Heart left ventricle (tissue), 13 donors: ENCODE results near the gene KRT85.

Experiments used
- POLR2A ChIP-seq, 2 donors: fragments of 450-650 bp; IDR thresholded peaks; one replicate each; pipeline ENCODE4 v1.6.1; 2017; ENCODE audit warnings: antibody characterized with exemption in 2 of 2, mild to moderate bottlenecking in 2 of 2, moderate library complexity in 2 of 2
- TF ChIP-seq, protein P1 (sequence below), 12 donors: fragments of 200-600 bp; sonication (generic) in 4 of 12; IDR thresholded peaks; one replicate each; pipeline versions ENCODE4 v1.5.0 to v1.8.0; 2018 to 2022; ENCODE audit warnings: antibody characterized with exemption in 12 of 12, mild to moderate bottlenecking in 5 of 12
- donor health status: ischemic (EF 13 %, LVEDD 7.1; RV severe dilation, severe dysfunction).
- donor health status: DM: no; HTN: yes; CAD: no.
- donor health status: DM: no; HTN: no; CAD: no.
- donor health status: ischemic (EF 25% LVEDD 6.9; RV normal size, moderate dysfunction).
- donor health status: ischemic (EF 25% LVEDD 5.7; RV mildly dilated, moderate dysfunction).
- donor health status: ischemic (EF 35%, LVEDD 5.7; RV mildly dilated, moderate dysfunction).
- donor health status: nonischemic (EF 11% LVEDD 7.7; RV severe dilation, severe dysfunction).
- donor health status: DM: yes; HTN: yes; CAD: no.
- donor health status: PGD.
- donor health status: ischemic (EF 29% LVEDD 5.4; RV normal size, mild dysfunction).
- donor health status: nonischemic (EF 23%, LVEDD 6.1; RV moderate dilation, normal function).

- no peak for TF ChIP-seq POLR2A (IDR thresholded peaks at IDR 0.05)
- TF ChIP-seq, protein P1, sequence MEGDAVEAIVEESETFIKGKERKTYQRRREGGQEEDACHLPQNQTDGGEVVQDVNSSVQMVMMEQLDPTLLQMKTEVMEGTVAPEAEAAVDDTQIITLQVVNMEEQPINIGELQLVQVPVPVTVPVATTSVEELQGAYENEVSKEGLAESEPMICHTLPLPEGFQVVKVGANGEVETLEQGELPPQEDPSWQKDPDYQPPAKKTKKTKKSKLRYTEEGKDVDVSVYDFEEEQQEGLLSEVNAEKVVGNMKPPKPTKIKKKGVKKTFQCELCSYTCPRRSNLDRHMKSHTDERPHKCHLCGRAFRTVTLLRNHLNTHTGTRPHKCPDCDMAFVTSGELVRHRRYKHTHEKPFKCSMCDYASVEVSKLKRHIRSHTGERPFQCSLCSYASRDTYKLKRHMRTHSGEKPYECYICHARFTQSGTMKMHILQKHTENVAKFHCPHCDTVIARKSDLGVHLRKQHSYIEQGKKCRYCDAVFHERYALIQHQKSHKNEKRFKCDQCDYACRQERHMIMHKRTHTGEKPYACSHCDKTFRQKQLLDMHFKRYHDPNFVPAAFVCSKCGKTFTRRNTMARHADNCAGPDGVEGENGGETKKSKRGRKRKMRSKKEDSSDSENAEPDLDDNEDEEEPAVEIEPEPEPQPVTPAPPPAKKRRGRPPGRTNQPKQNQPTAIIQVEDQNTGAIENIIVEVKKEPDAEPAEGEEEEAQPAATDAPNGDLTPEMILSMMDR (IDR thresholded peaks at IDR 0.05) = no peak
Measured at GRCh38 chr12:52413782-52414345, 46.6 kb upstream of the KRT85 start.
